GM12878 (cell line): ENCODE results near the gene KBTBD3. TPM values are rescaled to one million over a fixed set of nuclear protein-coding genes. Genes with fewer than 3 reads are reported as not detected.

Experiments
- CEBPZ ChIP-seq: fragments of 150-350 bp; IDR thresholded peaks from 2 replicates; pipeline ENCODE4 v1.6.1; 2016; ENCODE audit warnings: low read depth, low read length
- IRF4 ChIP-seq: IDR thresholded peaks from 2 replicates; pipeline ENCODE4 v1.6.1; 2011; ENCODE audit warnings: low read depth, low read length
- JUND ChIP-seq: IDR thresholded peaks from 2 replicates; pipeline ENCODE4 v1.6.1; 2012; ENCODE audit warnings: low read depth, mild to moderate bottlenecking, low read length, improper control_type of control experiment, moderate library complexity
- KAT2A ChIP-seq: conservative IDR thresholded peaks from 2 replicates; pipeline ENCODE4 v1.6.1; 2011; ENCODE audit warnings: low read depth, low read length; ENCODE audit not compliant: control insufficient read depth
- MLLT1 ChIP-seq: fragments of 450-650 bp; IDR thresholded peaks from 2 replicates; pipeline ENCODE4 v1.6.1; 2016; ENCODE audit warnings: mild to moderate bottlenecking
- MTA2 ChIP-seq: fragments of 450-650 bp; IDR thresholded peaks from 2 replicates; pipeline ENCODE4 v1.6.1; 2016; ENCODE audit warnings: low read depth, mild to moderate bottlenecking, moderate library complexity
- MYC ChIP-seq: IDR thresholded peaks from 2 replicates; pipeline ENCODE4 v1.6.1; 2011; ENCODE audit warnings: mild to moderate bottlenecking, low read length, moderate library complexity, inconsistent platforms; ENCODE audit not compliant: insufficient read depth, insufficient replicate concordance, insufficient read length, severe bottlenecking
- NFXL1 ChIP-seq: fragments of 450-650 bp; IDR thresholded peaks from 2 replicates; pipeline ENCODE4 v1.6.1; 2017; ENCODE audit warnings: antibody characterized with exemption, mild to moderate bottlenecking, borderline replicate concordance
- PKNOX1 ChIP-seq: fragments of 450-650 bp; IDR thresholded peaks from 2 replicates; pipeline ENCODE4 v1.6.1; 2016; ENCODE audit warnings: mild to moderate bottlenecking
- POLR2AphosphoS5 ChIP-seq: IDR thresholded peaks from 2 replicates; pipeline ENCODE4 v1.6.1; 2011; ENCODE audit warnings: mild to moderate bottlenecking, low read length, inconsistent platforms
- SIN3A ChIP-seq: IDR thresholded peaks from 2 replicates; pipeline ENCODE4 v1.6.1; 2012; ENCODE audit warnings: low read depth, low read length, improper control_type of control experiment
- TBL1XR1 ChIP-seq: IDR thresholded peaks from 2 replicates; pipeline ENCODE4 v1.6.1; 2012; ENCODE audit warnings: low read depth, low read length, improper control_type of control experiment
- TCF12 ChIP-seq: IDR thresholded peaks from 2 replicates; pipeline ENCODE4 v1.6.1; 2011; ENCODE audit warnings: low read depth, mild to moderate bottlenecking, low read length
- ZBTB33 ChIP-seq: fragments of 450-650 bp; IDR thresholded peaks from 2 replicates; pipeline ENCODE4 v1.6.1; 2017; ENCODE audit warnings: mild to moderate bottlenecking
- ZBTB4 ChIP-seq: fragments of 450-650 bp; formaldehyde crosslinking; IDR thresholded peaks from 2 replicates; pipeline ENCODE4 v1.4.0; 2022; ENCODE audit warnings: mild to moderate bottlenecking, moderate library complexity
- ZNF24 ChIP-seq: fragments of 450-650 bp; IDR thresholded peaks from 2 replicates; pipeline ENCODE4 v1.6.1; 2017; ENCODE audit warnings: antibody characterized with exemption, mild to moderate bottlenecking
- polyA plus RNA-seq, 11 experiments: library from polyadenylated mRNA; depleted of rRNA in 4 of 11; unstranded in 6 of 11; stranded (reverse) in 5 of 11; fragments of >200 nt; fragmentation: Nextera tagmentation in 4 of 11; fragmentation: Illumina TruSeq in 1 of 11; extraction: Ambion mirVana in 4 of 11; extraction: Trizol in 1 of 11; gene quantifications; 1 replicate in 1 of 11; 2 replicates in 10 of 11; pipeline versions ENCODE4 v1.2.1 to v1.2.3, GENCODE V29; 2011 to 2016; ENCODE audit warnings: inconsistent platforms in 2 of 11, missing spikeins in 2 of 11, low read depth in 1 of 11
- total RNA-seq, 4 experiments: library from RNA; depleted of rRNA in 3 of 4; stranded (reverse); fragments of >200 nt in 3 of 4; fragmentation: Illumina TruSeq in 1 of 4; extraction: Trizol in 1 of 4; gene quantifications; 2 replicates each; pipeline versions ENCODE4 v1.2.1 to v1.2.3, GENCODE V29; 2013 to 2021

The KBTBD3 gene
- total and polyA plus RNA-seq, 10 of the 15 experiments (the other 5 are each of a cell fraction or from before 2014, with no cell fraction given), result 1.9 to 18.1 (median 8.4) TPM

- TF ChIP-seq PKNOX1 (no peak), ZBTB4 (CRISPR knock-in tag) (no peak), ZBTB33 (no peak), MTA2 (no peak), MYC (no peak), JUND (no peak), NFXL1 (no peak), ZNF24 (no peak), TBL1XR1 (no peak), POLR2AphosphoS5 (peak; percentile 83), CEBPZ (no peak), SIN3A (0 out of 2 replicates have a peak, but pooled peaks have one; percentile 4), MLLT1 (no peak), TCF12 (no peak), KAT2A (no peak), IRF4 (no peak)
Observed at GRCh38 chr11:106077609-106078455, 685 bp upstream of the KBTBD3 start, which contains the start of gene AASDHPPT (continued).
